ENCODE results near the gene RCL1.
"Not testable (repeated sequence)": the region's sequence is repeated elsewhere in the genome, so short reads cannot be mapped to it uniquely, and the experiment has no call there.

RCL1 gene

DNA sequence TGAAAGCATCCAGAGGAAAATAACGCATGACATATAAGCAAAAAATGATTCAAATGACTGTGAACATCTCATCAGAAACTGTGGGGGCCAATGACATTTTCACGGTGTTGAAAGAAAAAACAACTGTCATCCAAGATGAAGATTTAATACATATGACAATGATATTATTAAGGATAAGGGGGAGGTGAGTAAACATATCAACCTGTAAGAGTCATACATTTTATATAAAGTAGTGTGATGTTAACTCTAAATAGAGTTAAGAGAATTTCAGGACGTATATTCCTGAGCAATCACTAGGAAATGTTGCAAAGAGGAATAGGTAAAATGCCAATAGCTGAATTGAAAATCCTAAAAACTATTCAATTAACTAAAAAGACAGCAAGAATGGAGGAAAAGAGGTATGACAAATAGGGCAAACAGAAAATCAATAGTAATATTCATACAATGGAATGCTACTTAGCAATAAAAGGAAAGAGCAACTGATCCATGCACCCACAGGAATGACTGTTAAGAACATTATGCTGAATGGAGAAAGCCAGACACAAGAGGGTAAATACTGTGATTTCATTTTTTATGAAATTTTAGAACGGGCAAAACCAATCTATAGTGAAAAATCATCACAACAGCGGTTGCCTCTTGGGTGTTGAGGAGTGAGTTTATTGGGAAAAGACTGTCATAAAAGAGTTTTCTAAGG is 99.9 kb downstream of the RCL1 start:
- no peak overlapping the region for H3K4me3 ChIP-seq (ENCODE audit: low read length in 2 of 2)
- H3K27me3 ChIP-seq (ENCODE audit: control insufficient read depth in 3 of 3, insufficient read depth in 3 of 3, low read depth in 1 of 3, low read length in 3 of 3) = no peaks in the 10 kb centered on the region
- no CpG with 5 or more reads among the region's 5 CpGs for whole genome bisulfite sequencing, 2 donors (ENCODE audit: extremely low coverage in 2 of 2, insufficient read length in 2 of 2, insufficient replicate concordance in 1 of 2)
- no peak overlapping the region for H3K27ac ChIP-seq (replicated peaks; ENCODE audit: low read length)
- H2AFZ ChIP-seq (ENCODE audit: low read length) = no peak overlapping the region
- H3K9me3 ChIP-seq (replicated peaks in 1 of 2; ENCODE audit: control insufficient read depth in 2 of 2, insufficient read depth in 1 of 2, low read depth in 1 of 2, low read length in 2 of 2) = no peaks in the 10 kb centered on the region
- H2AK5ac ChIP-seq (ENCODE audit: low read depth, low read length) = no peak overlapping the region
- peaks cover 0 to under 1% of the 10 kb centered on the region in 2 donors for H3K4me1 ChIP-seq (ENCODE audit: control insufficient read depth in 2 of 2, insufficient read depth in 1 of 2, low read depth in 1 of 2, low read length in 2 of 2)
- no peak overlapping the region for H3K23ac ChIP-seq (ENCODE audit: low read depth, low read length, poor library complexity)
- no peak overlapping the region for H3K4ac ChIP-seq (ENCODE audit: low read length)
- no peak overlapping the region for H4K8ac ChIP-seq (ENCODE audit: low read depth, low read length)
- no peaks in the 10 kb centered on the region for H3K79me1 ChIP-seq (ENCODE audit: low read depth, low read length)
- H3K18ac ChIP-seq (ENCODE audit: low read length) = no peak overlapping the region
- H4K91ac ChIP-seq (ENCODE audit: low read depth, low read length, poor library complexity) = no peak overlapping the region
- H3K4me2 ChIP-seq (ENCODE audit: insufficient read depth, low read length, poor library complexity, severe bottlenecking) = no peak overlapping the region
- no peak overlapping the region for H3K9ac ChIP-seq (ENCODE audit: low read depth, low read length, poor library complexity)
- no peaks in the 10 kb centered on the region for H3K36me3 ChIP-seq (replicated peaks in 1 of 2; ENCODE audit: control insufficient read depth in 2 of 2, insufficient read depth in 2 of 2, low read length in 2 of 2)
- H2BK120ac ChIP-seq (ENCODE audit: low read depth, low read length) = no peak overlapping the region
- no peak overlapping the region for H2BK15ac ChIP-seq (ENCODE audit: low read length)
- no peak for DNase-seq (ENCODE audit: low spot score)
- H2BK12ac ChIP-seq (ENCODE audit: low read length) = no peak overlapping the region
- H2BK5ac ChIP-seq (ENCODE audit: low read length) = no peak overlapping the region
- no peak overlapping the region for H3K14ac ChIP-seq (ENCODE audit: low read length)

DNA sequence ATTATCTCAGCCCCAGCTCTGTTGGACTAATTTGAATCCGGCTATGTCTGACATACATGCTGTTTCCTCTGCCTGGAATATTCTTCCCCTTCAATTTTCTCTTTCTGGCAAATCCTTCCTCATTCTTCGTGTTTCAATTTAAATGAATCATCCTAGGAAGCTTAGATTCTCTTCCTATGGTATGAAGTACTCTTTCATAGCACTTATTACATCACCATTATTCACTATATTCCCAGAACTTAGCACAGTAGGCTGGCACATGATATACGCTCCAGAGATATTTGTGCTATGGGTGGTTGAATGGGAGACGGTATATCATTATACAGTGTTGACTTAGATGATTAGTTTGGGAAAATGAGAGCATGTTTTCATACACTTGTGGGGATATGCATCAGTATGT is 101.3 kb downstream of the RCL1 start:
- Histone ChIP-seq H4K91ac (ENCODE audit: low read depth, low read length, poor library complexity) (no peak overlapping the region), H2AK5ac (ENCODE audit: low read depth, low read length) (no peak overlapping the region), H3K4ac (ENCODE audit: low read length) (no peak overlapping the region), H3K36me3 (replicated peaks in 1 of 2; ENCODE audit: control insufficient read depth in 2 of 2, insufficient read depth in 2 of 2, low read length in 2 of 2) (no peaks in the 10 kb centered on the region), H3K9ac (ENCODE audit: low read depth, low read length, poor library complexity) (no peak overlapping the region), H3K4me3 (ENCODE audit: low read length in 2 of 2) (no peak overlapping the region), H3K4me1 (ENCODE audit: control insufficient read depth in 2 of 2, insufficient read depth in 1 of 2, low read depth in 1 of 2, low read length in 2 of 2) (no peaks in the 10 kb centered on the region), H4K8ac (ENCODE audit: low read depth, low read length) (no peak overlapping the region), H3K18ac (ENCODE audit: low read length) (no peak overlapping the region), H3K23ac (ENCODE audit: low read depth, low read length, poor library complexity) (no peak overlapping the region), H3K27me3 (ENCODE audit: control insufficient read depth in 3 of 3, insufficient read depth in 3 of 3, low read depth in 1 of 3, low read length in 3 of 3) (no peaks in the 10 kb centered on the region), H3K14ac (ENCODE audit: low read length) (no peak overlapping the region), H3K4me2 (ENCODE audit: insufficient read depth, low read length, poor library complexity, severe bottlenecking) (no peak overlapping the region), H2AFZ (ENCODE audit: low read length) (no peak overlapping the region), H2BK120ac (ENCODE audit: low read depth, low read length) (no peak overlapping the region), H2BK12ac (ENCODE audit: low read length) (no peak overlapping the region), H3K79me1 (ENCODE audit: low read depth, low read length) (no peaks in the 10 kb centered on the region), H2BK15ac (ENCODE audit: low read length) (no peak overlapping the region), H3K9me3 (replicated peaks in 1 of 2; ENCODE audit: control insufficient read depth in 2 of 2, insufficient read depth in 1 of 2, low read depth in 1 of 2, low read length in 2 of 2) (no peaks in the 10 kb centered on the region), H2BK5ac (ENCODE audit: low read length) (no peak overlapping the region), H3K27ac (replicated peaks; ENCODE audit: low read length) (no peak overlapping the region)
- no peak for DNase-seq (ENCODE audit: low spot score)
- no CpG with 5 or more reads among the region's 4 CpGs for WGBS, 2 donors (ENCODE audit: extremely low coverage in 2 of 2, insufficient read length in 2 of 2, insufficient replicate concordance in 1 of 2)

DNA sequence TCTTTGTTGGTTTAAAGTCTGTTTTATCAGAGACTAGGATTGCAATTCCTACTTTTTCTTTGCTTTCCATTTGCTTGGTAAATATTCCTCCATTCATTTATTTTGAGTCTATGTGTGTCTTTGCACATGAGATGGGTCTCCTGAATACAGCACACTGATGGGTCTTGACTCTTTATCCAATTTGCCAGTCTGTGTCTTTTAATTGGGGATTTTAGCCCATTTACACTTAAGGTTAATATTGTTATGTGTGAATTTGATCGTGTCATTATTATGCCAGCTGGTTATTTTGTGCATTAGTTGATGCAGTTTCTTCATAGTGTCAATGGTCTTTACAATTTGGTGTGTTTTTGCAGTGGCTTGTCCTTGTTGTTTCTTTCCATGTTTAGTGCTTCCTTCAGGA is 107.1 kb downstream of the RCL1 start:
- H3K27me3 ChIP-seq (ENCODE audit: control insufficient read depth in 3 of 3, insufficient read depth in 3 of 3, low read depth in 1 of 3, low read length in 3 of 3); H2AK5ac ChIP-seq (ENCODE audit: low read depth, low read length); H4K8ac ChIP-seq (ENCODE audit: low read depth, low read length); H3K23ac ChIP-seq (ENCODE audit: low read depth, low read length, poor library complexity); H3K14ac ChIP-seq (ENCODE audit: low read length); H2BK15ac ChIP-seq (ENCODE audit: low read length); H3K79me1 ChIP-seq (ENCODE audit: low read depth, low read length); H2AFZ ChIP-seq (ENCODE audit: low read length); H3K4me1 ChIP-seq (ENCODE audit: control insufficient read depth in 2 of 2, insufficient read depth in 1 of 2, low read depth in 1 of 2, low read length in 2 of 2); H3K9me3 ChIP-seq (replicated peaks in 1 of 2; ENCODE audit: control insufficient read depth in 2 of 2, insufficient read depth in 1 of 2, low read depth in 1 of 2, low read length in 2 of 2); H2BK12ac ChIP-seq (ENCODE audit: low read length); H3K4ac ChIP-seq (ENCODE audit: low read length); DNase-seq (ENCODE audit: low spot score); H3K18ac ChIP-seq (ENCODE audit: low read length); H3K4me3 ChIP-seq (ENCODE audit: low read length in 2 of 2); H3K9ac ChIP-seq (ENCODE audit: low read depth, low read length, poor library complexity); H3K27ac ChIP-seq (replicated peaks; ENCODE audit: low read length); H4K91ac ChIP-seq (ENCODE audit: low read depth, low read length, poor library complexity); H2BK120ac ChIP-seq (ENCODE audit: low read depth, low read length); H3K36me3 ChIP-seq (replicated peaks in 1 of 2; ENCODE audit: control insufficient read depth in 2 of 2, insufficient read depth in 2 of 2, low read length in 2 of 2); H3K4me2 ChIP-seq (ENCODE audit: insufficient read depth, low read length, poor library complexity, severe bottlenecking); H2BK5ac ChIP-seq (ENCODE audit: low read length): not testable (repeated sequence)
- WGBS, 2 donors (ENCODE audit: extremely low coverage in 2 of 2, insufficient read length in 2 of 2, insufficient replicate concordance in 1 of 2) = no CpG with 5 or more reads among the region's 1 CpG

DNA sequence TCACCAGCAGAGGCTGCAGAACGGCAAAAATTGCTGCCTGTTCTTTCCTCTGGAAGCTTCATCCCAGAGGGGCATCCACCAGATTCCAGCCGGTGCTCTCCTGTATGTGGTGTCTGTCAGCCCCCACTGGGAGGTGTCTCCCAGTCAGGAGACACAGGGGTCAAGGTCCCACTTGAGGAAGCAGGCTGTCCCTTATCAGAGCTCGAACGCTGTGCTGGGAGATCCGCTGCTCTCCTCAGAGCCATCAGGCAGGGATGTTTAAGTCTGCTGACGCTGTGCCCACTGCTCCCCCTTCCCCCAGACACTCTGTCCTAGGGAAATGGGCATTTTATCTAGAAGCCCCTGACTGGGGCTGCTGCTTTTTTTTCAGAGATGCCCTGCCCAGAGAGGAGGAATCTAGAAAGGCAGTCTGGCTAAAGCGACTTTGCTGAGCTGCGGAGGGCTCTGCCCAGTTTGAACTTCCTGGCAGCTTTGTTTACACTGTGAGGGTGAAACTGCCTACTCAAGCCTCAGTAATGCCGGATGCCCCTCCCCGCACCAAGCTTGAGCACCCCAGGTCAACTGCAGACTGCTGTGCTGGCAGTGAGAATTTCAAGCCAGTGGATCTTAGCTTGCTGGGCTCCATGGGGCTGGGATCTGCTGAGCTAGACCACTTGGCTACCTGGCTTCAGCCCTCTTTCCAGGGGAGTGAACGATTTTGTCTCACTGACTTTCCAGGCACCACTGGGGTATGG is 108.8 kb downstream of the RCL1 start:
- not testable (repeated sequence) for H3K79me1 ChIP-seq (ENCODE audit: low read depth, low read length); H3K27ac ChIP-seq (replicated peaks; ENCODE audit: low read length); H4K91ac ChIP-seq (ENCODE audit: low read depth, low read length, poor library complexity); H3K4me3 ChIP-seq (ENCODE audit: low read length in 2 of 2); H3K27me3 ChIP-seq (ENCODE audit: control insufficient read depth in 3 of 3, insufficient read depth in 3 of 3, low read depth in 1 of 3, low read length in 3 of 3); H3K4me2 ChIP-seq (ENCODE audit: insufficient read depth, low read length, poor library complexity, severe bottlenecking); H3K23ac ChIP-seq (ENCODE audit: low read depth, low read length, poor library complexity); H2BK12ac ChIP-seq (ENCODE audit: low read length); H3K4ac ChIP-seq (ENCODE audit: low read length); H2BK5ac ChIP-seq (ENCODE audit: low read length); H4K8ac ChIP-seq (ENCODE audit: low read depth, low read length); H2BK120ac ChIP-seq (ENCODE audit: low read depth, low read length); DNase-seq (ENCODE audit: low spot score); H3K14ac ChIP-seq (ENCODE audit: low read length); H3K18ac ChIP-seq (ENCODE audit: low read length); H3K4me1 ChIP-seq (ENCODE audit: control insufficient read depth in 2 of 2, insufficient read depth in 1 of 2, low read depth in 1 of 2, low read length in 2 of 2); H2BK15ac ChIP-seq (ENCODE audit: low read length); H2AK5ac ChIP-seq (ENCODE audit: low read depth, low read length); H3K9me3 ChIP-seq (replicated peaks in 1 of 2; ENCODE audit: control insufficient read depth in 2 of 2, insufficient read depth in 1 of 2, low read depth in 1 of 2, low read length in 2 of 2); H3K9ac ChIP-seq (ENCODE audit: low read depth, low read length, poor library complexity); H3K36me3 ChIP-seq (replicated peaks in 1 of 2; ENCODE audit: control insufficient read depth in 2 of 2, insufficient read depth in 2 of 2, low read length in 2 of 2)
- H2AFZ ChIP-seq (ENCODE audit: low read length) = peak overlapping the region; percentile 59
- no CpG with 5 or more reads among the region's 11 CpGs for WGBS, 2 donors (ENCODE audit: extremely low coverage in 2 of 2, insufficient read length in 2 of 2, insufficient replicate concordance in 1 of 2)

All from neuronal stem cell (in vitro differentiated cells).